ENCODE results near the gene CALHM4. TPM values are rescaled to one million over a fixed set of nuclear protein-coding genes. Genes with fewer than 3 reads are reported as not detected.

CALHM4 gene
- total and polyA plus RNA-seq, 2 of the 13 experiments (the other 11 are each of a cell fraction or from before 2014, with no cell fraction given): not detected

DNA sequence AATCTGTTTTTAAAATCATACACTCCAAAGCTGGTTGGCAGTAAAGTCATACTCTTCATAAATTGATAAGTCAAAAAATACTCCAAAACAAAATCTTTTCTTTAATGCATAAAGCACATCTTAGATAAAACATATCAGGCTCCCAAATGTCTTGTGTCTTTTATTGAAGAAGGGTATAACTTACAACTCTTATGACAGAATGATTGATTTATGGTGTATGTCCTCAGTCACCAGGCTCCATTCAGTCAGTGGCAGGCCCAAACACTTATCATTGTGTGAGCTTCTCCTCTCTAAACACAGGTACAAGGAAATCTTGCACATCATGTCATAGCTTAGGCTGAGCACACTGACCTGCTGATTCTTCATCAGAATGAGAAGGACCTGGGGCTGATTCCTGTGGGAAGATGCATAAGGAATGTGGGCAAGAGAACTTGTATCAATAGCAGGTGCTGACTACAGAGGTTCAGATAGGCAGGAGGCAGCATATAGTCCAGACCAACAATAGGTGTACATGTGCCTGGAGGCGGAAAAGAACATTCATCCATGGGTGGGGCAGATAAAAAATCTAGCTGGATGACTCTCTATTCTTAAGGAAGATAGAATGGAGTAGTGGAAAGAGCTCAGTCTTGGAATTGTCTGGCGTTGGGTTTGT is 40.2 kb upstream of the CALHM4 start:
- Histone ChIP-seq H3K36me3 (replicated peaks in 1 of 2; ENCODE audit: control insufficient read depth in 1 of 2, insufficient read depth in 2 of 2, low read length in 2 of 2) (no peaks in the 10 kb centered on the region), H3K79me2 (ENCODE audit: insufficient read depth, low read length) (no peaks in the 10 kb centered on the region), H4K20me1 (ENCODE audit: insufficient read depth, low read length) (no peaks in the 10 kb centered on the region), H3K27ac (ENCODE audit: extremely low read length, insufficient read depth, low read length) (no peak overlapping the region), H3K27me3 (ENCODE audit: control insufficient read depth in 1 of 2, insufficient read depth in 2 of 2, low read length in 2 of 2) (no peaks in the 10 kb centered on the region), H2AFZ (ENCODE audit: low read length) (no peak overlapping the region), H3K9ac (ENCODE audit: insufficient read depth, low read depth, low read length) (no peak overlapping the region), H3K4me1 (ENCODE audit: insufficient read depth, low read length) (no peaks in the 10 kb centered on the region), H3K4me3 (replicated peaks in 1 of 3; ENCODE audit: insufficient read depth in 1 of 3, low read depth in 2 of 3, low read length in 3 of 3) (no peak overlapping the region), H3K4me2 (ENCODE audit: low read depth, low read length) (no peak overlapping the region), H3K9me3 (ENCODE audit: low read length) (no peaks in the 10 kb centered on the region)
- ChIA-PET CTCF (ENCODE audit: low intra/inter-chr PET ratio, low total read pairs) (no interaction called here), POLR2A (interaction anchor here (1.2 kb wide), 1 partner anchor 234 kb away, joined by 3 read pairs; the partner anchor contains the start of gene TSPYL1)
- BruUV-seq (replicated peaks): no TSS peak
- DNase-seq (ENCODE audit: low spot score) (no peak), FAIRE-seq (no peak), ATAC-seq (no peak)
- intact Hi-C loops (cut with micrococcal nuclease; ENCODE audit: unreplicated experiment) (no loop called here), in situ Hi-C loops (cut with HindIII; ENCODE audit: extremely low pct_ligation_motif_present, low pct_unique_long_range_greater_than_20kb) (no loop called here)
- 2% methylated on average over 2 of the region's 2 CpGs for WGBS (ENCODE audit: low lambda C conversion rate)
- no peak for TF ChIP-seq ARNT2 (CRISPR knock-in tag; IDR thresholded peaks at IDR 0.05; ENCODE audit: low read depth)
- TF ChIP-seq, protein P1, sequence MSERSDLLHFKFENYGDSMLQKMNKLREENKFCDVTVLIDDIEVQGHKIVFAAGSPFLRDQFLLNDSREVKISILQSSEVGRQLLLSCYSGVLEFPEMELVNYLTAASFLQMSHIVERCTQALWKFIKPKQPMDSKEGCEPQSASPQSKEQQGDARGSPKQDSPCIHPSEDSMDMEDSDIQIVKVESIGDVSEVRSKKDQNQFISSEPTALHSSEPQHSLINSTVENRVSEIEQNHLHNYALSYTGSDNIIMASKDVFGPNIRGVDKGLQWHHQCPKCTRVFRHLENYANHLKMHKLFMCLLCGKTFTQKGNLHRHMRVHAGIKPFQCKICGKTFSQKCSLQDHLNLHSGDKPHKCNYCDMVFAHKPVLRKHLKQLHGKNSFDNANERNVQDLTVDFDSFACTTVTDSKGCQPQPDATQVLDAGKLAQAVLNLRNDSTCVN (CRISPR knock-in tag; IDR thresholded peaks at IDR 0.05; ENCODE audit: borderline replicate concordance): no peak
- no peak for TF ChIP-seq BORCS8-MEF2B (CRISPR knock-in tag; IDR thresholded peaks at IDR 0.05)
- TF ChIP-seq ZNF782 (CRISPR knock-in tag; IDR thresholded peaks at IDR 0.05; ENCODE audit: borderline replicate concordance): no peak
- TF ChIP-seq, protein P2, sequence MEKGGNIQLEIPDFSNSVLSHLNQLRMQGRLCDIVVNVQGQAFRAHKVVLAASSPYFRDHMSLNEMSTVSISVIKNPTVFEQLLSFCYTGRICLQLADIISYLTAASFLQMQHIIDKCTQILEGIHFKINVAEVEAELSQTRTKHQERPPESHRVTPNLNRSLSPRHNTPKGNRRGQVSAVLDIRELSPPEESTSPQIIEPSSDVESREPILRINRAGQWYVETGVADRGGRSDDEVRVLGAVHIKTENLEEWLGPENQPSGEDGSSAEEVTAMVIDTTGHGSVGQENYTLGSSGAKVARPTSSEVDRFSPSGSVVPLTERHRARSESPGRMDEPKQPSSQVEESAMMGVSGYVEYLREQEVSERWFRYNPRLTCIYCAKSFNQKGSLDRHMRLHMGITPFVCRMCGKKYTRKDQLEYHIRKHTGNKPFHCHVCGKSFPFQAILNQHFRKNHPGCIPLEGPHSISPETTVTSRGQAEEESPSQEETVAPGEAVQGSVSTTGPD (CRISPR knock-in tag; IDR thresholded peaks at IDR 0.05): no peak
